PFSK-1 (cell line): ENCODE measurements around the gene ARTN.

Source experiments
- FOXP2 ChIP-seq: optimal IDR thresholded peaks from 2 replicates; pipeline ENCODE3; 2011; ENCODE audit warnings: borderline replicate concordance, control low read depth, inconsistent platforms; ENCODE audit not compliant: insufficient read depth; ENCODE audit errors: extremely low read length, extremely low read depth
- POLR2AphosphoS5 ChIP-seq: IDR thresholded peaks from 2 replicates; pipeline ENCODE4 v1.6.1; 2012; ENCODE audit warnings: low read depth, mild to moderate bottlenecking, control low read depth, low read length, moderate library complexity
- SIN3A ChIP-seq: IDR thresholded peaks from 2 replicates; pipeline ENCODE4 v1.6.1; 2012; ENCODE audit warnings: mild to moderate bottlenecking, low read length, moderate library complexity, borderline replicate concordance; ENCODE audit not compliant: insufficient read depth
- TAF1 ChIP-seq: IDR thresholded peaks from 2 replicates; pipeline ENCODE4 v1.6.1; 2012; ENCODE audit warnings: low read length, control low read depth, borderline replicate concordance; ENCODE audit not compliant: insufficient read depth
- TF ChIP-seq, protein P1 (sequence below), 2 experiments: IDR thresholded peaks; 2 replicates each; pipeline versions ENCODE4 v1.6.1 to v1.8.0; 2011 to 2012; ENCODE audit warnings: low read depth in 2 of 2, low read length in 2 of 2, control low read depth in 1 of 2, inconsistent platforms in 1 of 2, mild to moderate bottlenecking in 1 of 2, moderate library complexity in 1 of 2; ENCODE audit not compliant: insufficient read depth in 1 of 2

ARTN gene

DNA sequence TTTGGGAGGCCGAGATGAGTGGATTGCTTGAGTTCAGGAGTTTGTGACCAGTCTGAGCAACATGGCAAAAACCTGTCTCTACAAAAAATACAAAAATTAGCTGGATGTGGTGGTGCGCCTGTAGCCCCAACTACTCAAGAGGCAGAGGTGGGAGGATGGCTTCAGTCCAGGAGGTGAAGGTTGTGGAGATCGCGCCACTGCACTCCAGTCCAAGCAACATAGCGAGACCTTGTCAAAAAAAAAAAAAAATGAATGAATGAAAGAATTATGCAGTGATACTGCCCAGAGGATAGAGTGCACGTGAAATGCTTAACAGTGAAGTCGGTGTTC, 35.8 kb downstream of the ARTN start:
- TF ChIP-seq, protein P1, sequence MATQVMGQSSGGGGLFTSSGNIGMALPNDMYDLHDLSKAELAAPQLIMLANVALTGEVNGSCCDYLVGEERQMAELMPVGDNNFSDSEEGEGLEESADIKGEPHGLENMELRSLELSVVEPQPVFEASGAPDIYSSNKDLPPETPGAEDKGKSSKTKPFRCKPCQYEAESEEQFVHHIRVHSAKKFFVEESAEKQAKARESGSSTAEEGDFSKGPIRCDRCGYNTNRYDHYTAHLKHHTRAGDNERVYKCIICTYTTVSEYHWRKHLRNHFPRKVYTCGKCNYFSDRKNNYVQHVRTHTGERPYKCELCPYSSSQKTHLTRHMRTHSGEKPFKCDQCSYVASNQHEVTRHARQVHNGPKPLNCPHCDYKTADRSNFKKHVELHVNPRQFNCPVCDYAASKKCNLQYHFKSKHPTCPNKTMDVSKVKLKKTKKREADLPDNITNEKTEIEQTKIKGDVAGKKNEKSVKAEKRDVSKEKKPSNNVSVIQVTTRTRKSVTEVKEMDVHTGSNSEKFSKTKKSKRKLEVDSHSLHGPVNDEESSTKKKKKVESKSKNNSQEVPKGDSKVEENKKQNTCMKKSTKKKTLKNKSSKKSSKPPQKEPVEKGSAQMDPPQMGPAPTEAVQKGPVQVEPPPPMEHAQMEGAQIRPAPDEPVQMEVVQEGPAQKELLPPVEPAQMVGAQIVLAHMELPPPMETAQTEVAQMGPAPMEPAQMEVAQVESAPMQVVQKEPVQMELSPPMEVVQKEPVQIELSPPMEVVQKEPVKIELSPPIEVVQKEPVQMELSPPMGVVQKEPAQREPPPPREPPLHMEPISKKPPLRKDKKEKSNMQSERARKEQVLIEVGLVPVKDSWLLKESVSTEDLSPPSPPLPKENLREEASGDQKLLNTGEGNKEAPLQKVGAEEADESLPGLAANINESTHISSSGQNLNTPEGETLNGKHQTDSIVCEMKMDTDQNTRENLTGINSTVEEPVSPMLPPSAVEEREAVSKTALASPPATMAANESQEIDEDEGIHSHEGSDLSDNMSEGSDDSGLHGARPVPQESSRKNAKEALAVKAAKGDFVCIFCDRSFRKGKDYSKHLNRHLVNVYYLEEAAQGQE (IDR thresholded peaks at IDR 0.05; ENCODE audit: insufficient read depth in 1 of 2, low read depth in 2 of 2, low read length in 2 of 2): no peak; a peak in 1 of 4 replicates
- TF ChIP-seq POLR2AphosphoS5: no peak
- TF ChIP-seq SIN3A: no peak
- no peak for TF ChIP-seq TAF1
- no peak for TF ChIP-seq FOXP2

DNA sequence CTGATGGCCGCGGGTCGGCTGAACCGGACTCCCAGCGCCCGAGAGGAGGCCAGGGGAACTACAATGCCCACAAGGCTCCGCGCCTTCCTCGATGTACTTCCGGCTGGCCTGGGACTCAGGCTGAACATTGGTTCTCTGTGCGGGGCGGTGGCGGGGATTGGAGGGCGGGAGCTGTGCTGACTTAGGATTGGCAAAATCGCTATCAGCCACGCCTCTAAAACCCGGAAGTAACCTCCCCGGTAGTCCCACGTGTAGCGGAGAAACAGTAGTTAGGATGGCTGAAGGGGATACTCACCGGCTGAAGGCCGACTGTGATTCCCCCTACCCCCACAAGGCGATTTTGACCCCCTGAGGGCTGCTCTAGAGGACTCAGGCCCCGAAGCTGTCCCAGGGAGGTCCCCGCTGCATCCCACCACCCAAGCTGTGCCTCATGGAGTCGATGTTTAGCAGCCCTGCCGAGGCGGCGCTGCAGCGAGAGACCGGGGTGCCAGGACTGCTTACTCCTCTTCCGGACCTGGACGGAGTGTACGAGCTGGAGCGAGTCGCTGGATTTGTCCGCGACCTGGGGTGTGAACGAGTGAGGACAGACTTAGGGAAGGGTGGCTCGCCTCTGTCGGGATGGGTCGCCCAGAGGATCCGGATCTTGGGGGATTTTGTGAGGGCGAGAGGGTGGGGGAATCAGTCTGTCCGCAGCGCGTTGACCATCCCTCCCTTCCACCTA, 36.3 kb downstream of the ARTN start, which contains the start of gene DPH2:
Gene DPH2, plus strand, starts transcription at position 265 of the 721 bp plus-strand sequence. Its CDS starts 166 bp downstream, at position 431.
- TF ChIP-seq, protein P1 (IDR thresholded peaks at IDR 0.05; ENCODE audit: insufficient read depth in 1 of 2, low read depth in 2 of 2, low read length in 2 of 2): peak in 1 of 2 experiments; percentile 43; a peak in 2 of 4 replicates
- peak; percentile 28 for TF ChIP-seq FOXP2
- TF ChIP-seq SIN3A: peak; percentile 91; the same call in 1 of the 2 replicates
- TF ChIP-seq TAF1: no peak
- 0 out of 2 replicates have a peak, but pooled peaks have one; percentile 53 for TF ChIP-seq POLR2AphosphoS5

DNA sequence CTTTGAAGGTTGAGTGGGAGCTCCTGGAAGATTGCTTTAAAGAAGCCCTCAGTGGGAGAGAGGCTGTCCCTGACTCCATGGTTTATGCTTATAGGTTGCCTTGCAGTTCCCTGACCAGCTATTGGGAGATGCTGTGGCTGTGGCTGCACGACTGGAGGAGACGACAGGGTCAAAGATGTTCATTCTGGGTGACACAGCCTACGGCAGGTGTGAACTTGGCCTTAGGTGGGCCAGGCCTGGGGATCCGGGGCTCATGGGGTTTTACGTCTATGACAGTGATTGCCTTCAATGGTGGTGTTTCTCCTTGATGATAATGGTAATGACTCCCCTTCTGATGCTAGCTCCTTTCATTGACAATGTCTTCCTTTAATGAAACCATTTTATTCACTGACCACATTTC, 36.9 kb downstream of the ARTN start:
- TF ChIP-seq SIN3A (no peak), TAF1 (no peak), POLR2AphosphoS5 (no peak), FOXP2 (no peak)
- TF ChIP-seq, protein P1 (IDR thresholded peaks at IDR 0.05; ENCODE audit: insufficient read depth in 1 of 2, low read depth in 2 of 2, low read length in 2 of 2): no peak

DNA sequence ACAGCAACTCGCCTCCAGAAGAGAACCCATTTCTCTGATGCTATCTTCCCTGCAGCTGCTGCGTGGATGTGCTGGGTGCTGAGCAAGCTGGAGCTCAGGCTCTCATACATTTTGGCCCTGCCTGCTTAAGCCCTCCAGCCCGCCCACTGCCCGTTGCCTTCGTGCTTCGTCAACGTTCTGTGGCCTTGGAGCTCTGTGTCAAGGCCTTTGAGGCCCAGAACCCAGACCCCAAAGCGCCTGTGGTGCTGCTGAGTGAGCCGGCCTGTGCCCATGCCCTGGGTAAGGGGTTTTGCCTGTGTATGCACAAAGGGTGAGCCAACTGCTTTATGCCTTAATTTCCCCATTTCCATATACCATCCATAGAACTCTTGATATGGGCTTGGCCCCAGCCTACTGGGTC, 37.3 kb downstream of the ARTN start:
- TF ChIP-seq, protein P1 (IDR thresholded peaks at IDR 0.05; ENCODE audit: insufficient read depth in 1 of 2, low read depth in 2 of 2, low read length in 2 of 2): no peak
- TF ChIP-seq TAF1 (no peak), SIN3A (no peak), FOXP2 (no peak), POLR2AphosphoS5 (no peak)
